ENCODE results near the gene THAP10.
"Not testable (repeated sequence)": the region's sequence is repeated elsewhere in the genome, so short reads cannot be mapped to it uniquely, and the experiment has no call there.

THAP10 gene

GRCh38 chr15:70892002-70892911 lies at the start of gene THAP10, which contains the start of gene LRRC49:
TSS of gene THAP10 (minus strand) at chr15:70892433. CDS start at chr15:70892272, 161 bp downstream.
TSS of gene LRRC49 (plus strand) at chr15:70892826. CDS start at chr15:70892895, 69 bp downstream.
- no peak for DNase-seq (ENCODE audit: low spot score)

GRCh38 chr15:70936326-70936725 lies 44.1 kb upstream of the THAP10 start:
- DNase-seq (ENCODE audit: low spot score) = no peak

- no peak for DNase-seq (ENCODE audit: low spot score)
Observed at GRCh38 chr15:70935631-70936030, 43.4 kb upstream of the THAP10 start.

- DNase-seq (ENCODE audit: low spot score) = no peak
Observed at GRCh38 chr15:70933411-70933810, 41.2 kb upstream of the THAP10 start.

- DNase-seq (ENCODE audit: low spot score) = no peak
Observed at GRCh38 chr15:70932397-70932796, 40.2 kb upstream of the THAP10 start.

GRCh38 chr15:70931821-70932220 lies 39.6 kb upstream of the THAP10 start:
- DNase-seq (ENCODE audit: low spot score) = no peak

GRCh38 chr15:70926914-70927313 lies 34.7 kb upstream of the THAP10 start:
- not testable (repeated sequence) for DNase-seq (ENCODE audit: low spot score)

GRCh38 chr15:70923311-70924080 lies 31.3 kb upstream of the THAP10 start:
- no peak for DNase-seq (ENCODE audit: low spot score)

- no peak for DNase-seq (ENCODE audit: low spot score)
Observed at GRCh38 chr15:70922119-70922518, 29.9 kb upstream of the THAP10 start.

GRCh38 chr15:70920981-70921696 lies 28.9 kb upstream of the THAP10 start:
- DNase-seq (ENCODE audit: low spot score) = no peak

- DNase-seq (ENCODE audit: low spot score) = no peak
Observed at GRCh38 chr15:70917955-70918354, 25.7 kb upstream of the THAP10 start.

- no peak for DNase-seq (ENCODE audit: low spot score)
Observed at GRCh38 chr15:70916531-70916930, 24.3 kb upstream of the THAP10 start.

- DNase-seq (ENCODE audit: low spot score) = no peak
Observed at GRCh38 chr15:70912187-70912586, 20.0 kb upstream of the THAP10 start.

- DNase-seq (ENCODE audit: low spot score) = no peak
Observed at GRCh38 chr15:70910958-70911357, 18.7 kb upstream of the THAP10 start.

GRCh38 chr15:70907784-70908471 lies 15.7 kb upstream of the THAP10 start:
- DNase-seq (ENCODE audit: low spot score) = peak; percentile 7

GRCh38 chr15:70906842-70907241 lies 14.6 kb upstream of the THAP10 start:
- no peak for DNase-seq (ENCODE audit: low spot score)

- no peak for DNase-seq (ENCODE audit: low spot score)
Observed at GRCh38 chr15:70902107-70902506, 9.9 kb upstream of the THAP10 start.

- DNase-seq (ENCODE audit: low spot score) = no peak
Observed at GRCh38 chr15:70892912-70893560, 803 bp upstream of the THAP10 start.

GRCh38 chr15:70882361-70882760 lies 9.9 kb downstream of the THAP10 start:
- no peak for DNase-seq (ENCODE audit: low spot score)

- DNase-seq (ENCODE audit: low spot score) = no peak
Observed at GRCh38 chr15:70880781-70881180, 11.5 kb downstream of the THAP10 start.

- no peak for DNase-seq (ENCODE audit: low spot score)
Observed at GRCh38 chr15:70879401-70879800, 12.8 kb downstream of the THAP10 start.
